T-helper 2 cell treated with Interferon-gamma antibody and Interleukin-4, amounts not matched to agents 5 μg/mL and 100 μg/mL, for 36 hours (primary cell): ENCODE data around the gene TAF1B.

Experiments
- DNase-seq: peaks from one replicate; pipeline ENCODE4 v3.0.0; 2021; ENCODE audit warnings: low spot score
- H3K27ac Mint-ChIP-seq: one replicate; pipeline ENCODE4 v1.8.0; 2021; ENCODE audit warnings: mild to moderate bottlenecking, mixed read lengths
- H3K27me3 Mint-ChIP-seq: one replicate; pipeline ENCODE4 v1.8.0; 2021; ENCODE audit warnings: low read depth, mixed read lengths
- H3K36me3 Mint-ChIP-seq: one replicate; pipeline ENCODE4 v1.8.0; 2021; ENCODE audit warnings: low read depth, mixed read lengths
- H3K4me1 Mint-ChIP-seq: one replicate; pipeline ENCODE4 v1.8.0; 2021; ENCODE audit warnings: low read depth, mixed read lengths
- H3K4me3 Mint-ChIP-seq: one replicate; pipeline ENCODE4 v1.8.0; 2022; ENCODE audit warnings: mild to moderate bottlenecking, moderate library complexity, mixed read lengths
- H3K9me3 Mint-ChIP-seq: one replicate; pipeline ENCODE4 v1.8.0; 2021; ENCODE audit warnings: mixed read lengths

The TAF1B gene

DNA sequence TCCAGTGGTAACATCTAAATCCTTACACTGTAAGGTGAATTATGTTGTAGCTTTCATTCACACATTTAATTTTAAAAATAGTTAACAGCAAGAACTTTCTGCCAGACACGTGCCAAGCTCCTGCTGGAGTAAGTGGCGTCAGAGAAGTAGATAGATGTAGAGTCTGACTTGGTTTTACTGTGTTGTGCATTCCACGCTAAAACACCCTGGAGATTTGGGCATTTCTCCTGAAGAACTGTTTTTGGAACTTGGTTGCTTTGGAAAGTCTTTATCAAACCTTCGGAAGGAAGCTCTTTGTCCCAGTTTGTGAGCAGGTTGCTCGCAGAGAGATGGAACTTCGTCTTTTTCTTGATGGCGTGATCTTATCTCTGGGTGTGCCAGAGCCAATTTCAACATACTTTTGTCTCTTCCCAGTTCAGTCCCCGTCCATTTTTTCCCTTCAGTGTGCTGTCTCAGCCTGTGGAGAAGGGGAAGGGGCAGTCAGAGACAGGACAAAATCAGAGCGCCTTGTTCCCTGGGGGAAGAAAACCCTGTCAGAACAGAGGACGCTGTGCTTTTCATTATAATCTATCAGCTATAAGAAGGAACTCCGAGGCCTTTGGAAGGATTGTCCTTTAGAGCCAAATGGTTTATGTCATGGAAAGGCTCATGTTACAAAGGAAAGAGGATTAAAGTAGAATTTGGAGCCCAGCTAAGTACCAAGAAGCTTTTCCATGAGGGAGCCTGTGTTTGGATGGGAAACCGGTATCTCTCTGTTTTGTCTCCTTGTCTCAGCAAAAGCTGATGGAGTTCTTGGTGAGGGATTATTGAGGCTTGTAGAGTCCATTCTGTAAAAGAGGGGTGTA is 127.1 kb downstream of the TAF1B start:
- DNase-seq, result no peak
- H3K27ac Mint-ChIP-seq, result no peak overlapping the region
- peaks cover under 1% of the 10 kb centered on the region for H3K36me3 Mint-ChIP-seq
- H3K4me3 Mint-ChIP-seq, result no peak overlapping the region
- peaks cover 4% of the 10 kb centered on the region for H3K4me1 Mint-ChIP-seq
- no peaks in the 10 kb centered on the region for H3K27me3 Mint-ChIP-seq
- no peaks in the 10 kb centered on the region for H3K9me3 Mint-ChIP-seq

DNA sequence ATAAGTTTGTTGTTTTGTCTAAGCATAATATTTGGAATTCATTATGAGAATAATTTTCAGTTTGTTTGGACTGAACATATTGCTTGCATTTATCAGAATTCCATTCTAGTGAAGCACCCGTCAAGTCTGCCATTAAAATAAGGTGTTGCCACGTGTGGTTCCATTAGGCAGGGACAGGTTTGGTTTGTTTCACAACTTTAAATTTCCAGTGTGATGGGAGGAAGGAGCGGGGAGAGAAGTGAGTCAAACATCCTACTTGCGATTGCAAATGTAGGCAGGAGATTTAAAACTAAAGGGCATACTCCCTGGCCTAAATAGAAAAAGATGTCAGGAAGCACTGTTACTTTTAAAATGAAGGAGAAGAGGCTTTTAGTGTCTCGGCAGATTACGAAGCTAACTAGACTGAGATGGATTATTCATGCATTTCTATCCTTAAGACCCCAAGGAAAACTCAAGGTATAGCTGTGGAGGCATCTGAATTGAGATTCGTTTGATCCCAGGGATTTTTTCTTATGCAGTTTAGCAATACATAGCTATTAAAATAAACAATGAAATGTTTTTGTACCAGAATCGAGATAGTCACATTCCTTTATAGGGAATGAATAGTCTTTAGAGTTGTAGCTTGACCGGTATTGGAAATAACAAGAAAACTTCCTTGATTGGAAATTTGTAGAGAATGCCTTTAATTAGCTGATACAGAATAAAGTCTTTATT is 128.0 kb downstream of the TAF1B start:
- no peak for DNase-seq
- no peaks in the 10 kb centered on the region for H3K9me3 Mint-ChIP-seq
- H3K27me3 Mint-ChIP-seq, result no peaks in the 10 kb centered on the region
- no peak overlapping the region for H3K4me3 Mint-ChIP-seq
- no peaks in the 10 kb centered on the region for H3K36me3 Mint-ChIP-seq
- no peak overlapping the region for H3K27ac Mint-ChIP-seq
- H3K4me1 Mint-ChIP-seq, result peaks cover 6% of the 10 kb centered on the region

DNA sequence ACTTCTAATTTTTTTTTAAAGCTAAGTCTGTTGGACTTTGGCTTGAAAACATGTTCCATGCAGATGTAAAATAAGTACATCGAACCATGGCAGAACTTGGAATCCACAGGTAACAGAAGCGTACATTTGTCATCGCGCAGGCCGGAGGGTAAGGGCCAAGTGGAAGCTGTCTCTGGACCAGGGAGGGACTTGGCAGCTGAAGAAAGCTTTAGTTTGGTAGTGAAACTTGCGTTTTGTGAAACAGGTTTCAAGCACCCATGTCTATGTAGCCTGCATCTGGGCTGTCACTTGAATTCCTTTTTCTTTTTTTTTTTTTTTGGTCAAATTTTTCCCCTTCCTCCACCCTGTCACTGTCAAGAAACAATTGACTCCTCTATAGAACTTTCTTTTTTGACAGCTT is 128.6 kb downstream of the TAF1B start:
- DNase-seq, result no peak
- H3K4me3 Mint-ChIP-seq, result no peak overlapping the region
- no peaks in the 10 kb centered on the region for H3K27me3 Mint-ChIP-seq

DNA sequence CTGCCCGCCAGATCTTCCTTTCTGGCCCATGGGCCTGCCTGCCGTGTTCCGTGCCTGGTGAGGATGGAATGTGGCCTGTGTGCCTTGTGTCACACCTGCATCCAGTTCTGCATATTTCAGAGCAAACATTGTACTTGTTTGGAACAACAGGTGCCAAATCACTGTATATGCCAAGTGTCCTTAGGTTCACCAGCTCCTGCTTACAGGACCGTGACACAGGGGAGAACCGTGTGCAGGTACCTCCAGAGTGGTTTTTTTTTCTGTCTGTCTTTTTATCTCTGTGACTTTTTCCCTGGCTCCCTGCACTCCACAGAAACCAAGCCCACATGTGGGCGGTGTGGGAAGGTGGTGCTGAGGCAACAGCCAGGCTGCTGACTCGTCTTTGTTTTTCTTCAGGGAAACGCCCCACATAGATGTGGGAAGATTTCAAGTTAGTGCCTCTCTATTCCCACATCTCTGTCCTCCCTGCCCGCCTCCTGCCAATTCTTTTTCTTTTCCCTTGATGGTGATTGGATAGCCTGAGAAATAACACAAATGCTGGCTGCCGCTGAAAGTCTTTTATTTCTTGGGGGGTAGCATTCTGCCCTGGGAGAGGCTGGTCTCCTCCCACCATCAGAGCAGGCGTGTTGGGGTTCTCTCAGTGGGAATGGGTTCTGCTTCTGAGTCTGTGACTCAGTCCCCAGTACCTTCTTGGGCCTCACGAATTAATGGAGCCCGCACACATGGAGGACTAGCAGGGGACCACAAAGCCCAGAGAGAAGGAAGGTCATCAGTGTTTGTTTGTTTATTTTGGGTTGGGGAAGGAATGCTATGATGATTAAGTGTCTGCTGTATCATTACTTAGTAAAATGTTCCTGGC is 129.6 kb downstream of the TAF1B start:
- no peaks in the 10 kb centered on the region for H3K27me3 Mint-ChIP-seq
- H3K4me1 Mint-ChIP-seq, result peaks cover 4% of the 10 kb centered on the region
- H3K9me3 Mint-ChIP-seq, result no peaks in the 10 kb centered on the region
- DNase-seq, result peak; percentile 32
- no peak overlapping the region for H3K4me3 Mint-ChIP-seq
- no peak overlapping the region for H3K27ac Mint-ChIP-seq
- no peaks in the 10 kb centered on the region for H3K36me3 Mint-ChIP-seq

More for the DNA sequence above, 128.6 kb downstream of the TAF1B start:
- Mint-ChIP-seq H3K9me3 (no peaks in the 10 kb centered on the region), H3K36me3 (no peaks in the 10 kb centered on the region), H3K4me1 (peaks cover 4% of the 10 kb centered on the region), H3K27ac (no peak overlapping the region)

DNA sequence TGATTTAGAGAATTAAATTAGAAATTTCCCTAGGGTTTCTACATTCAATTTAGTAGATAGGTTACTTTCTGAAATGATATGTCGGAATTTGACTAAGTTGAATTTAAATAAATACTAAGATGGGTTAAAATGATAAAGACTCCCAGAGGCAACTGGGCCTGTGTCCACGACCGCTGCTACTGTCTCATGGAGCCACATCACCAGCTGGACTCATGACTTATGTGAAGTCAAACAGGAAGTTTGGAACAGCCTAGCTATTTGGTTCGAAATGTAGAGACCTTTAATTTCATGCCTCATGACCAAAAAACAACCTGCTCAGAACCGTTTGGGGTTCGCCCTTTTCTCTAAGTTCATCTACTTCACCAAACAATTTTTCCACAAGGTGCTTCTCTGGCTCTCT is 130.4 kb downstream of the TAF1B start:
- Mint-ChIP-seq H3K4me1 (peaks cover 4% of the 10 kb centered on the region), H3K27me3 (no peaks in the 10 kb centered on the region), H3K27ac (no peak overlapping the region)

GRCh38 chr2:9974343-9974742 is 131.1 kb downstream of the TAF1B start:
- no peaks in the 10 kb centered on the region for H3K9me3 Mint-ChIP-seq
- DNase-seq, result no peak
- no peaks in the 10 kb centered on the region for H3K36me3 Mint-ChIP-seq
- H3K4me1 Mint-ChIP-seq, result peaks cover 4% of the 10 kb centered on the region
- H3K27me3 Mint-ChIP-seq, result no peaks in the 10 kb centered on the region
- H3K27ac Mint-ChIP-seq, result no peak overlapping the region
- no peak overlapping the region for H3K4me3 Mint-ChIP-seq

More for the DNA sequence above, 130.4 kb downstream of the TAF1B start:
- Mint-ChIP-seq H3K4me3 (no peak overlapping the region), H3K9me3 (no peaks in the 10 kb centered on the region), H3K36me3 (no peaks in the 10 kb centered on the region)
- no peak for DNase-seq

DNA sequence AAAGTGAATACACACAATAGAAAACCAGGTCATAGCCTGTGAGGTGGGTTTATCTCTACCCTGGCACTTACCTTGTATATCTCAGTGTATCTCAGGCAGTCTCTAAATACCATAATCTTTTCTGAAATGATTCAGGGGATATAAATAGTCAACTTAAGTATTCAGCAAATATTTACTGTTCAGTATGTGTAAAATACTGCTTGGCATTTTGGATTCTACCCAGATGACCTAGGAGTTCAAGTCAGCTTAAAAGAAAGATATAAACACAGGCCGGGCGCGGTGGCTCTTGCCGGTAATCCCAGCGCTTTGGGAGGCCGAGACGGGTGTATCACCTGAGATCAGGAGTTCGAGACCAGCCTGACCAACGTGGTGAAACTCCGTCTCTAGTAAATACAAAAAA is 132.1 kb downstream of the TAF1B start:
- no peak overlapping the region for H3K4me3 Mint-ChIP-seq
- H3K4me1 Mint-ChIP-seq, result peaks cover 8% of the 10 kb centered on the region
- peaks cover 2% of the 10 kb centered on the region for H3K27me3 Mint-ChIP-seq
- no peaks in the 10 kb centered on the region for H3K9me3 Mint-ChIP-seq
- DNase-seq, result no peak
- no peaks in the 10 kb centered on the region for H3K36me3 Mint-ChIP-seq
- H3K27ac Mint-ChIP-seq, result no peak overlapping the region

GRCh38 chr2:9975805-9976447 is 132.7 kb downstream of the TAF1B start:
- DNase-seq, result peak; percentile 64
- Mint-ChIP-seq H3K4me1 (peaks cover 12% of the 10 kb centered on the region), H3K4me3 (no peak overlapping the region)

GRCh38 chr2:9979977-9980376 is 136.7 kb downstream of the TAF1B start:
- no peaks in the 10 kb centered on the region for H3K36me3 Mint-ChIP-seq
- H3K27me3 Mint-ChIP-seq, result peaks cover 17% of the 10 kb centered on the region
- no peaks in the 10 kb centered on the region for H3K9me3 Mint-ChIP-seq
- peaks cover 15% of the 10 kb centered on the region for H3K4me1 Mint-ChIP-seq
- H3K4me3 Mint-ChIP-seq, result no peak overlapping the region
- no peak for DNase-seq
- no peak overlapping the region for H3K27ac Mint-ChIP-seq

More at GRCh38 chr2:9975805-9976447, 132.7 kb downstream of the TAF1B start:
- Mint-ChIP-seq H3K36me3 (no peaks in the 10 kb centered on the region), H3K27me3 (peaks cover 7% of the 10 kb centered on the region), H3K27ac (peak overlapping the region; percentile 35), H3K9me3 (no peaks in the 10 kb centered on the region)

GRCh38 chr2:9980520-9980919 is 137.2 kb downstream of the TAF1B start:
- Mint-ChIP-seq H3K9me3 (no peaks in the 10 kb centered on the region), H3K4me3 (no peak overlapping the region), H3K27ac (no peak overlapping the region), H3K27me3 (peaks cover 19% of the 10 kb centered on the region), H3K4me1 (peaks cover 15% of the 10 kb centered on the region), H3K36me3 (no peaks in the 10 kb centered on the region)
- DNase-seq, result no peak

- Mint-ChIP-seq H3K9me3 (no peaks in the 10 kb centered on the region), H3K27ac (no peak overlapping the region), H3K27me3 (peaks cover 19% of the 10 kb centered on the region), H3K4me3 (no peak overlapping the region), H3K36me3 (no peaks in the 10 kb centered on the region), H3K4me1 (peaks cover 11% of the 10 kb centered on the region)
- no peak for DNase-seq
Observed at GRCh38 chr2:9981655-9982054, 138.4 kb downstream of the TAF1B start.

DNA sequence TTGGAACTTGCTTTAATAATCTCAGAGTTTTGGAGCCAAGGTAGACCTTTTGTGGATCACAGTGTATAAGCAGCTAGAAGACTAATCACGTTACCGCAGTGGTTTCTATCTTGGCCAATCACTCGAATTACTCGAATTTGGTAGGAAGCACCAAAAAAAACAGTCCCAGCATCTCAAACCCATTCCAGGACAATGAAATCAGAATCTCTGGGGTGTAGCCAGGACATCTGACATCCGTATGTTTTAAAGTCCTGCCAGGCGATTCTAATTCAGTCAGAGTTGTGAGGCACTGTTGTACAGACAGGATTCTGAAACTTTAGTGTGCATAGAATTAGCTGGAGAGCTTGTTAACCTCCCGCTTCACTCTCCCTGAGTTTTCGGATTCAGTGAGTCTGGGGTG is 139.0 kb downstream of the TAF1B start:
- Mint-ChIP-seq H3K27ac (no peak overlapping the region), H3K36me3 (no peaks in the 10 kb centered on the region), H3K4me3 (no peak overlapping the region), H3K27me3 (peaks cover 19% of the 10 kb centered on the region), H3K4me1 (peaks cover 11% of the 10 kb centered on the region), H3K9me3 (no peaks in the 10 kb centered on the region)
- no peak for DNase-seq

GRCh38 chr2:9982891-9983290 is 139.6 kb downstream of the TAF1B start:
- Mint-ChIP-seq H3K4me3 (no peak overlapping the region), H3K4me1 (peaks cover 11% of the 10 kb centered on the region), H3K27me3 (peaks cover 19% of the 10 kb centered on the region), H3K36me3 (no peaks in the 10 kb centered on the region), H3K27ac (no peak overlapping the region), H3K9me3 (no peaks in the 10 kb centered on the region)
- DNase-seq, result no peak
